Measurements from ENCODE around the gene FLYWCH2.
"Not testable (repeated sequence)": the region's sequence is repeated elsewhere in the genome, so short reads cannot be mapped to it uniquely, and the experiment has no call there.

FLYWCH2 gene

DNA sequence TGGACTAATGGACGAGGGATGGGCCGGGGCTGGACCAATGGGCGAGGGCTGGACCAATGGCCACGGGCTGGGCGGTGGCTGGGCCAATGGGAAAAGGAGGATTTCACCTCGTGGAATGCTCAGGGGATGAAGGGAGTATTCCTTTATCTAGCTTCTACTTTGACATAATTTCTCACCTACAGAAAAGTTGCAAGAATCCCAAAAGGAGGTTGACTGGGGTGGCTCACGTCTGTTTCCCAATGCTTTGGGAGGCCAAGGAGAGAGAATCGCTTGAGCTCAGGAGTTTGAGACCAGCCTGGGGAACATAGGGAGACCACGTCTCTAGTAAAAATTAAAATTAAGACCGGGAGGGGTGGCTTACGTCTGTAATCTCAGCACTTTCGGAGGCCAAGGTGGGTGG, 23.0 kb downstream of the FLYWCH2 start:
- TF ChIP-seq, protein P1, sequence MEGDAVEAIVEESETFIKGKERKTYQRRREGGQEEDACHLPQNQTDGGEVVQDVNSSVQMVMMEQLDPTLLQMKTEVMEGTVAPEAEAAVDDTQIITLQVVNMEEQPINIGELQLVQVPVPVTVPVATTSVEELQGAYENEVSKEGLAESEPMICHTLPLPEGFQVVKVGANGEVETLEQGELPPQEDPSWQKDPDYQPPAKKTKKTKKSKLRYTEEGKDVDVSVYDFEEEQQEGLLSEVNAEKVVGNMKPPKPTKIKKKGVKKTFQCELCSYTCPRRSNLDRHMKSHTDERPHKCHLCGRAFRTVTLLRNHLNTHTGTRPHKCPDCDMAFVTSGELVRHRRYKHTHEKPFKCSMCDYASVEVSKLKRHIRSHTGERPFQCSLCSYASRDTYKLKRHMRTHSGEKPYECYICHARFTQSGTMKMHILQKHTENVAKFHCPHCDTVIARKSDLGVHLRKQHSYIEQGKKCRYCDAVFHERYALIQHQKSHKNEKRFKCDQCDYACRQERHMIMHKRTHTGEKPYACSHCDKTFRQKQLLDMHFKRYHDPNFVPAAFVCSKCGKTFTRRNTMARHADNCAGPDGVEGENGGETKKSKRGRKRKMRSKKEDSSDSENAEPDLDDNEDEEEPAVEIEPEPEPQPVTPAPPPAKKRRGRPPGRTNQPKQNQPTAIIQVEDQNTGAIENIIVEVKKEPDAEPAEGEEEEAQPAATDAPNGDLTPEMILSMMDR (IDR thresholded peaks at IDR 0.05; ENCODE audit: low read depth, low read length): no peak
- no peak for DNase-seq (ENCODE audit: low read depth in 2 of 2)
- H3K4me3 ChIP-seq (replicated peaks in 1 of 2; ENCODE audit: low read depth in 2 of 2, low read length in 2 of 2): no peak overlapping the region

DNA sequence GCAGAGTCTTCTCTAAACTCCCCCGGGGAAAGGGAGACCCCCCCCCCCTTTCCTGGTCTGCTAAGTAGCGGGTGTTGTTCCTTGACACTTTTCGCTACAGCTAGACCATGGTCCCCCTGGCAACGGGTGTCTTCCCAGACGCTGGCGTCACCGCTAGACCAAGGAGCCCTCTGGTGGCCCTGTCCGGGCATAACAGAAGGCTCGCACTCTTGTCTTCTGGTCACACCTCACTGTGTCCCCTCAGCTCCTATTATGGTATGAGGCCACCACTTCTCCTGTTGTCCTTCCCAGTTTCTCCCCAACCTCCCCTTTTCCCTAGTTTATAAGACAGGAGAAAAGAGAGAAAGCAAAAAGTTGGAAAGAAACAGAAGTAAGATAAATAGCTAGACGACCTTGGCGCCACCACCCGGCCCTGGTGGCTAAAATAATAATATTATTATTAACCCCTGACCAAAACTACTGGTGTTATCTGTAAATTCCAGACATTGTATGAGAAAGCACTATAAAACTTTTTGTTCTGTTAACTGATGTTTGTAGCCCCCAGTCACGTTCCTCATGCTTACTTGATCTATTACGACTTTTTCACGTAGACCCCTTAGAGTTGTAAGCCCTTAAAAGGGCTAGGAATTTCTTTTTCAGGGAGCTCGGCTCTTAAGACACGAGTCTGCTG, 24.2 kb downstream of the FLYWCH2 start:
- TF ChIP-seq, protein P1 (IDR thresholded peaks at IDR 0.05; ENCODE audit: low read depth, low read length): peak; percentile 39
- H3K4me3 ChIP-seq (replicated peaks in 1 of 2; ENCODE audit: low read depth in 2 of 2, low read length in 2 of 2): not testable (repeated sequence)
- DNase-seq (ENCODE audit: low read depth in 2 of 2): peak; percentile 58 to 63

DNA sequence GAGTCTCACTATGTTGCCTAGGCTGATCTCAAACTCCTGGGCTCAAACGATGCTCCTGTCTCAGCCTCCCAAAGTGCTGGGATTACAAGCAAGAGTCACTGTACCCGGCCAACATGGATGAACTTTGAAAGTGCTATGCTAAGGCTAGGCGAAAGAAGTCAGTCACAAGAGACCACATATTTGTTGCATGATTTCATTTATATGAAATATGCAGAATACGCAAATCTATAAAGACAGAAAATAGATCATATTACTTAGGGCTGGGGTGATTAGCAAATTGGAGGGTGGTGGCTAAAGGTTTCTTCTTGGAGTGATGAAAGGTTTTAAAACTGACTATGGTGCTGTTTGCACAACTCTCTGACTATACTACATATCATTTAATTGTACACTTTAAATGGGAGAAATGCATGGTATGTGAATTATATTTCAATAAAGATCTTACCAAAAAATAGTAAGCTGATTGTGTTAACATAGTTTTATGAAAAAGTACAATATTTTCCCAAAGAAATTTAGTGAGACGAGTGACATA, 27.5 kb downstream of the FLYWCH2 start:
- TF ChIP-seq, protein P1 (IDR thresholded peaks at IDR 0.05; ENCODE audit: low read depth, low read length): no peak
- peak; percentile 17 to 55 for DNase-seq (ENCODE audit: low read depth in 2 of 2)
- H3K4me3 ChIP-seq (replicated peaks in 1 of 2; ENCODE audit: low read depth in 2 of 2, low read length in 2 of 2): no peak overlapping the region

DNA sequence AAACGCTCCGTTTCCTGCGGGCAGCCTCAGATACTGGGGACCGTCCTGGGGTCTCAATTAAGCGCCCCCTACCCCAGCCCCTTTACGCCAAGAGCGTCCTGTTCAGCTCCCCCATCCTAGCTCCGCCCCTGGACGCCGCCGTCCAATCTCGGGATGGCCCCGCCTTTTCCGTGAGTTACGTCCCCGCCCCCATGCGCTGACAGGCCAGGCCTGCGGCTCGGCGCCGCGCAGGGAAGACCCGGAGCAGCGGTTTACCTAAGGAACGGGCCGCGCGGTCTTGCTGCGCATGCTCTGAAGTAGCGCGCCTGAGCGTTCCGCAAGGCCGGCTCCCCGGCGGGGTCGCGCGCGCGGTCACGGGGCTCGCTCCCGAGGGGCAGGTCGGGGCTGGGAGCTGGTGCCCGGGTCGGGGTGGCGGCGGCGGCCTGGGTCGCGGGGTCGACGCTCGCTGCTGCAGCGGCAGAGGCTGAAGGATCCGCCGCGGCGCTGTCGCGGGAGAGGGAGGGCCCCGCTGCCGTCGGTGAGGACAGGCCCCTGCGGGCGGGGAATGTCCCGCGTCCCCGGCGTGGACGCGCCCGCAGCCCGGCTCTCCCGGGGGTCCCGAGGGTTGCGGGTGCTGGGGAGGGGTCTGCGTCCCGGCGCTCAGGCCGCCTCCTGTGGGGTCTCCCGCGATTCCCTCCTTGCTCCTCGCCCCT, 28.8 kb downstream of the FLYWCH2 start, which contains the start of gene FLYWCH1:
TSS of gene FLYWCH1 (plus strand) at position 294 of the 692 bp plus-strand sequence. CDS start 17,755 bp downstream, outside the sequence.
- TF ChIP-seq, protein P1 (IDR thresholded peaks at IDR 0.05; ENCODE audit: low read depth, low read length): no peak
- DNase-seq (ENCODE audit: low read depth in 2 of 2): peak; percentile 98 to 99
- H3K4me3 ChIP-seq (replicated peaks in 1 of 2; ENCODE audit: low read depth in 2 of 2, low read length in 2 of 2): peak within 1 kb of the TSS; percentile 72 to 90

DNA sequence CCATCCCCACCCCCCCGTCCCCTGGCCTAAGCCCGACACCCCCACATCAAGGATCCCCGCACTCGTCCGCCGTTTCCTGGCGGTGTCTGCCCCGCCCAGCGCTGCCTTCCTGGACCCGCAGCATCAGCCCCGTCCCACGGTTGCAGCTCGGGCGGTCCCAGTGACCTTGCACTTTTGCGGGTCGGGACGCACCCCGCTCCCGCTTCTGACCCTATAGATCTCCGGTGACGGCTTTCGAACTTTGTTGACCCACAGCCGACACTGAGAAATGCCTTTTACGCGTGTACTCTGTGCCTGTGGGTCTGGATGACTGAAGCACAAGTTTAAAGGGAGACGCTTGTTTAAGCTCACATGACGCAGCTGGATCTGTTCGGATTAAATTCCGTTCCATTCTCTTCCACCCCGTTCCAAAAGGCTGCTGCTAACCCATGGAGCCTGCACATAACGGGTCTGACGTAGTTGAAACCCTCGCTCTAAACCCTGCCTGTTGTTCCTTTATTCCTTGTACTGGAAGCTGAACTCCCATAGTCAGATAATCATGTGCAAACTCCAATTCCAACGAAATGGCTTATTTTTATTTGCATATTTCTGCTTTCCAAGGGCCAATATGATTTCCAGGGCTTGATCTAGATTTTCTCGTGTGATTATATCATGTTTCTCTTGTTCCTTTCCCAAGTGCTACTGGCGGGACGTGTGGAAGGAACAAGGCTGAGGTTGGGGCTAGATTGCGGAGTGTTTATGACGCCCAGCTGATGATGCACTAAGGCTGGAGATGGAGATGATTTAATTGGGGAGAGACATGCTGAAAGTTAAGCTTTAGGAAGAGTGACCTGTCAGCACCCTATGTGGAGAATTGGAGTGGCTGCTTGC, 29.6 kb downstream of the FLYWCH2 start:
- H3K4me3 ChIP-seq (replicated peaks in 1 of 2; ENCODE audit: low read depth in 2 of 2, low read length in 2 of 2): peak overlapping the region; percentile 72 to 90
- TF ChIP-seq, protein P1 (IDR thresholded peaks at IDR 0.05; ENCODE audit: low read depth, low read length): no peak
- DNase-seq (ENCODE audit: low read depth in 2 of 2): peak; percentile 74 to 82

DNA sequence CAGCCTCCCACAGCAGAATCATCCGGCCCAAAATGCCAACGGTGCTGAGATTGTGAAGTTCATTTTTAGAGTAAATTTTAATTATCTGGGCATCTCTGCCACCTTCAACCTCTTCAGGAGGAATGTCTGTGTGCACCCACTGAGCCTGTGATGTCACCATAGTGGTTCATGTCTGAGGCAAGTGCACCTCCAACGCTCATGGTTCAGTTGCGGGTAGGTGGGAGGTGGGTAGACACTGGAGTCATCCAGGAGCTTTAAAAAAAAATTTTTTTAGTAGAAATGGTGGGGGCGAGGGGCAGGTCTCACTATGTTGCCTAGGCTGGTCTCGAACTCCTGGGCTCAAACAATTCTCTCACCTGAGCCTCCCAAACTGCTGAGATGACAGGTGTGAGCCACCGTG, 30.6 kb downstream of the FLYWCH2 start:
- TF ChIP-seq, protein P1 (IDR thresholded peaks at IDR 0.05; ENCODE audit: low read depth, low read length): no peak
- H3K4me3 ChIP-seq (replicated peaks in 1 of 2; ENCODE audit: low read depth in 2 of 2, low read length in 2 of 2): no peak overlapping the region
- no peak for DNase-seq (ENCODE audit: low read depth in 2 of 2)

Measured in cardiac fibroblast (primary cell).